ENCODE data around the gene ZBTB2. TPM values are rescaled to one million over a fixed set of nuclear protein-coding genes. Genes with fewer than 3 reads are reported as not detected.

ZBTB2 gene
- polyA plus RNA-seq, 1 experiment: 22.3 TPM

GRCh38 chr6:151430886-151431285, 39.5 kb upstream of the ZBTB2 start:
- Histone ChIP-seq H3K27ac (ENCODE audit: low read depth, low read length) (no peak overlapping the region), H3K4me3 (ENCODE audit: low read depth, low read length) (no peak overlapping the region), H3K27me3 (ENCODE audit: control insufficient read depth, insufficient read depth, low read length) (no peaks in the 10 kb centered on the region), H3K9me3 (ENCODE audit: control insufficient read depth, insufficient read depth, low read length) (no peaks in the 10 kb centered on the region)
- ChIA-PET POLR2A (no interaction called here), CTCF (no interaction called here)
- DNase-seq (ENCODE audit: low read depth, low spot score): no peak
- TF ChIP-seq CTCF (IDR thresholded peaks at IDR 0.05; ENCODE audit: low read depth, low read length): no peak

- Histone ChIP-seq H3K27ac (ENCODE audit: low read depth, low read length) (no peak overlapping the region), H3K9me3 (ENCODE audit: control insufficient read depth, insufficient read depth, low read length) (no peaks in the 10 kb centered on the region), H3K27me3 (ENCODE audit: control insufficient read depth, insufficient read depth, low read length) (no peaks in the 10 kb centered on the region), H3K4me3 (ENCODE audit: low read depth, low read length) (no peak overlapping the region)
- CTCF ChIA-PET: interaction anchor here (0.6 kb wide), 1 partner anchor 1053 kb away, joined by 3 read pairs; no protein-coding TSS in a partner anchor
- POLR2A ChIA-PET: no interaction called here
- no peak for DNase-seq (ENCODE audit: low read depth, low spot score)
- TF ChIP-seq CTCF (IDR thresholded peaks at IDR 0.05; ENCODE audit: low read depth, low read length): no peak
Measured at GRCh38 chr6:151428093-151428735, 36.9 kb upstream of the ZBTB2 start.

DNA sequence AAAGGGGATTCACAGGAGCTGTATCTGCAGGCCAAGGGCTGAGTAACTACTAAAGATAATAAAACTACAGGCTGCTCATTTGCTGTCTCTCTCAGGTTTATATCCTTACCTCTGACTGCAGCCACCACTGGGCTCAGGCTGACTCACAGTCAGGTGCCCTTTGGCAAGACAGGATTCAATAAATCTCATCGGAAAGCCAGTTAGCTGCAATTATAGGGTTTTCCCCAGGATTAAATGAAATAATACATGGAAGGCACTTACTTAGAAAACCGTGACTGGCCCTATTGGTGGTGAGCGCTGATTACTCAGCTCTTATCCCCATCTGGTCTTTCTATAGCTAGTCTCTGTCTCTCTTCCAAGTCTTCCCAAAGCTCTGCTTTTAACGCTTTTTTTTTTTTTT, 34.2 kb upstream of the ZBTB2 start:
- H3K9me3 ChIP-seq (ENCODE audit: control insufficient read depth, insufficient read depth, low read length): no peaks in the 10 kb centered on the region
- ChIA-PET POLR2A (no interaction called here), CTCF (interaction anchor here (0.6 to 0.9 kb wide), 4 partner anchors 8 to 340 kb away, joined by 3 read pairs; no protein-coding TSS in a partner anchor)
- no peak for DNase-seq (ENCODE audit: low read depth, low spot score)
- H3K4me3 ChIP-seq (ENCODE audit: low read depth, low read length): no peak overlapping the region
- no peaks in the 10 kb centered on the region for H3K27me3 ChIP-seq (ENCODE audit: control insufficient read depth, insufficient read depth, low read length)
- TF ChIP-seq CTCF (IDR thresholded peaks at IDR 0.05; ENCODE audit: low read depth, low read length): no peak
- H3K27ac ChIP-seq (ENCODE audit: low read depth, low read length): no peak overlapping the region

- CTCF ChIA-PET: interaction anchor here (1.5 to 1.9 kb wide), 2 partner anchors 17 to 605 kb away, joined by 3 to 7 read pairs; no protein-coding TSS in a partner anchor
- H3K27me3 ChIP-seq (ENCODE audit: control insufficient read depth, insufficient read depth, low read length): no peaks in the 10 kb centered on the region
- DNase-seq (ENCODE audit: low read depth, low spot score): no peak
- POLR2A ChIA-PET: no interaction called here
- no peaks in the 10 kb centered on the region for H3K9me3 ChIP-seq (ENCODE audit: control insufficient read depth, insufficient read depth, low read length)
- no peak for TF ChIP-seq CTCF (IDR thresholded peaks at IDR 0.05; ENCODE audit: low read depth, low read length)
- H3K27ac ChIP-seq (ENCODE audit: low read depth, low read length): no peak overlapping the region
- no peak overlapping the region for H3K4me3 ChIP-seq (ENCODE audit: low read depth, low read length)
Measured at GRCh38 chr6:151422981-151423380, 31.6 kb upstream of the ZBTB2 start.

DNA sequence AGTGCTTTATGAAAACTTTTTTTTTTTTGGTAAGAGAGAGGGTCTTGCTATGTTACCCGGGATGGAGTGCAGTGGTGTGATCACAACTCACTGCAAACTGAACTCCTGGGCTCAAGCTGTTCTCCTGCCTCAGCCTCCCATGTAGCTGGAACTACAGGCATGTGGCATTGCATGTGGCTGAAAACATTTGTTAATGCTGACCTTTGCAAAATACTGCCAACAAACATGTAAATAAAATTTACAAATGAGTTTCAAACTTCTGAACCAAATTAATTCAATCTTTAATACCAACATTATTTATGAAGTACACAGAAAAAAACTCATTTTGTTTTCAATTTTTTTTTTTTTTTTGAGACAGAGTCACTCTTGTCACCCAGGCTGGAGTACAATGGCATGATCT, 26.1 kb upstream of the ZBTB2 start:
- TF ChIP-seq CTCF (IDR thresholded peaks at IDR 0.05; ENCODE audit: low read depth, low read length): no peak
- no peaks in the 10 kb centered on the region for H3K27me3 ChIP-seq (ENCODE audit: control insufficient read depth, insufficient read depth, low read length)
- peaks cover 3% of the 10 kb centered on the region for H3K9me3 ChIP-seq (ENCODE audit: control insufficient read depth, insufficient read depth, low read length)
- no peak for DNase-seq (ENCODE audit: low read depth, low spot score)
- ChIA-PET CTCF (no interaction called here), POLR2A (no interaction called here)
- H3K4me3 ChIP-seq (ENCODE audit: low read depth, low read length): no peak overlapping the region
- no peak overlapping the region for H3K27ac ChIP-seq (ENCODE audit: low read depth, low read length)

All from AG04450 (cell line).